ENCODE measurements around the gene TRABD2A. TPM values are rescaled to one million over a fixed set of nuclear protein-coding genes. Genes with fewer than 3 reads are reported as not detected.

Gene TRABD2A
- total RNA-seq, 1 experiment from 2014 or later = 4.2 TPM

GRCh38 chr2:84838434-84839145, 42.3 kb downstream of the TRABD2A start:
- no peaks in the 10 kb centered on the region for H3K27me3 ChIP-seq (ENCODE audit: control insufficient read depth, insufficient read depth, low read length)
- DNase-seq = no peak
- H3K4me3 ChIP-seq (ENCODE audit: insufficient read depth, low read depth, low read length) = no peak overlapping the region
- no peaks in the 10 kb centered on the region; the same call in 1 of the 2 replicates for H3K36me3 ChIP-seq (replicated peaks; ENCODE audit: control insufficient read depth, insufficient read depth, low read length)

DNA sequence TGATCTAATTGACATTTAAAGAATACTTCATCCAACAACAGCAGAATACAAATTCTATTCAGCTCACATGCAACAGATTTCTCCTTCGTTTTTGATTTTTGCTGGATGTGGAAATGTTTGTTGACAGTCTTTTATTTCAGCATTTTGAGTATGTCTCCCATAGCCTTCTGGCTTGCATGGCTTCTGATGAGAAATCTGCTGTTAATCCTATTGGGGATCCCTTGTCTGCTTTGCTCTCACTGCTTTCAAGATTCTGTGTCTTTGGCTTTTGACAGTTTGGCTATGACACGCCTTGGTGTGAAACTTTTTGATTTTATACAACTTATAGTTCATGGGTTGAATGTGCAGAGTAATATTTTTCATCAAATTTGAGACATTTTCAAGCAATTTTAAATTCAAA, 44.7 kb downstream of the TRABD2A start:
- Histone ChIP-seq H3K36me3 (replicated peaks; ENCODE audit: control insufficient read depth, insufficient read depth, low read length) (no peaks in the 10 kb centered on the region; the same call in 1 of the 2 replicates), H3K4me3 (ENCODE audit: insufficient read depth, low read depth, low read length) (no peak overlapping the region), H3K27me3 (ENCODE audit: control insufficient read depth, insufficient read depth, low read length) (no peaks in the 10 kb centered on the region)
- DNase-seq = no peak

GRCh38 chr2:84833481-84834150, 47.3 kb downstream of the TRABD2A start:
- Histone ChIP-seq H3K36me3 (replicated peaks; ENCODE audit: control insufficient read depth, insufficient read depth, low read length) (no peaks in the 10 kb centered on the region; the same call in 1 of the 2 replicates), H3K4me3 (ENCODE audit: insufficient read depth, low read depth, low read length) (no peak overlapping the region), H3K27me3 (ENCODE audit: control insufficient read depth, insufficient read depth, low read length) (no peaks in the 10 kb centered on the region)
- DNase-seq = no peak

- no peak for DNase-seq
- H3K4me3 ChIP-seq (ENCODE audit: insufficient read depth, low read depth, low read length) = no peak overlapping the region
- H3K36me3 ChIP-seq (replicated peaks; ENCODE audit: control insufficient read depth, insufficient read depth, low read length) = no peaks in the 10 kb centered on the region; the same call in 1 of the 2 replicates
- no peaks in the 10 kb centered on the region for H3K27me3 ChIP-seq (ENCODE audit: control insufficient read depth, insufficient read depth, low read length)
These were observed 48.0 kb downstream of the TRABD2A start for GRCh38 chr2:84832772-84833461.

GRCh38 chr2:84830758-84831500, 50.0 kb downstream of the TRABD2A start:
- no peaks in the 10 kb centered on the region for H3K27me3 ChIP-seq (ENCODE audit: control insufficient read depth, insufficient read depth, low read length)
- peak; percentile 54 for DNase-seq
- no peaks in the 10 kb centered on the region for H3K36me3 ChIP-seq (replicated peaks; ENCODE audit: control insufficient read depth, insufficient read depth, low read length)
- H3K4me3 ChIP-seq (ENCODE audit: insufficient read depth, low read depth, low read length) = no peak overlapping the region

GRCh38 chr2:84830095-84830494, 50.8 kb downstream of the TRABD2A start:
- Histone ChIP-seq H3K36me3 (replicated peaks; ENCODE audit: control insufficient read depth, insufficient read depth, low read length) (no peaks in the 10 kb centered on the region), H3K27me3 (ENCODE audit: control insufficient read depth, insufficient read depth, low read length) (no peaks in the 10 kb centered on the region), H3K4me3 (ENCODE audit: insufficient read depth, low read depth, low read length) (no peak overlapping the region)
- no peak for DNase-seq

DNA sequence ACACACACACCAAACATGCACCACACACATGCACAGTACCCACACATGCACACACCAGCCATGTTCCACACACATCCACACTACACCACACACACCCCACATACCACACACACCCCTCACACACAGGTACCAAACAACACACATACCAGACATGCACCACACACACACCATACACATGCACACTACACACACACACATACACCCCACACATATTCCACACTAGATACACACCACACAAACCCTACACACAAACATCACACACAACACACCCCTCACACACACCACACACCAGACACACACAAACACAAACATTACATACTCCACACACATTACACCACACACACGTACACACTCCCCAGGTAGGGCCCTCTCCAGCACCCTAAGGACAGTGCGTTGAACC, 51.2 kb downstream of the TRABD2A start:
- H3K27me3 ChIP-seq (ENCODE audit: control insufficient read depth, insufficient read depth, low read length) = no peaks in the 10 kb centered on the region
- no peak overlapping the region for H3K4me3 ChIP-seq (ENCODE audit: insufficient read depth, low read depth, low read length)
- DNase-seq = no peak
- H3K36me3 ChIP-seq (replicated peaks; ENCODE audit: control insufficient read depth, insufficient read depth, low read length) = no peaks in the 10 kb centered on the region

DNA sequence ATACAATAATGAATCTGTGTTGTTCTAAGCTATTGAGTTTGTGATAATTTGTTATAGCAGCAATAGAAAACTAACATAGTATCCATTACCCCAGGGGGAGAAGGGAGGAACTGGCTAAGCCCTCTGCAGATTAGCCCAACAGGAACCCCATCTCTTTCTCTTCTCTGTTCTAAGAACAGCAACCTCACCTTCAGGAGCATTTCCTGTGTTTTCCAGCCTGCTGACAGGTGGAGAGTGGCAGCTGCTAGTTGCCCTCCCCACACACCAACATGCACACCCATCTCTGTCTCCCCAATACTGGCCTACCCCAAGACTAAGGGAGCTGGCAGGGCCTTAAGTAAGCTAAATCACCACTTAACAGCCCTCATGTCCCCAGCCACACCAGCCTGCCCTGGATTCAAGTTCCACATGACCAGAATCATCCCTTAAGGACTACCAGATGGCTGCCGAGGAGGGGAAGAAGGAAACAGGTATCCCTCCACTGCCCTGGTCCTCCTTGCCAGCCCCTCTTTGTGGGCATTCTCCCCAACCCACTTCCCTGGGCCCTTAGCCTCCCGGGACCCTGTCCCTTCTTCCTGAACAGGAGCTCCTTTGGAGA, 52.8 kb downstream of the TRABD2A start:
- H3K27me3 ChIP-seq (ENCODE audit: control insufficient read depth, insufficient read depth, low read length) = no peaks in the 10 kb centered on the region

GRCh38 chr2:84823788-84824187, 57.1 kb downstream of the TRABD2A start:
- no peak for DNase-seq
- no peaks in the 10 kb centered on the region for H3K27me3 ChIP-seq (ENCODE audit: control insufficient read depth, insufficient read depth, low read length)
- no peaks in the 10 kb centered on the region for H3K36me3 ChIP-seq (replicated peaks; ENCODE audit: control insufficient read depth, insufficient read depth, low read length)
- no peak overlapping the region for H3K4me3 ChIP-seq (ENCODE audit: insufficient read depth, low read depth, low read length)

More for the DNA sequence above, 52.8 kb downstream of the TRABD2A start:
- H3K36me3 ChIP-seq (replicated peaks; ENCODE audit: control insufficient read depth, insufficient read depth, low read length) = no peaks in the 10 kb centered on the region
- no peak overlapping the region for H3K4me3 ChIP-seq (ENCODE audit: insufficient read depth, low read depth, low read length)
- DNase-seq = no peak

DNA sequence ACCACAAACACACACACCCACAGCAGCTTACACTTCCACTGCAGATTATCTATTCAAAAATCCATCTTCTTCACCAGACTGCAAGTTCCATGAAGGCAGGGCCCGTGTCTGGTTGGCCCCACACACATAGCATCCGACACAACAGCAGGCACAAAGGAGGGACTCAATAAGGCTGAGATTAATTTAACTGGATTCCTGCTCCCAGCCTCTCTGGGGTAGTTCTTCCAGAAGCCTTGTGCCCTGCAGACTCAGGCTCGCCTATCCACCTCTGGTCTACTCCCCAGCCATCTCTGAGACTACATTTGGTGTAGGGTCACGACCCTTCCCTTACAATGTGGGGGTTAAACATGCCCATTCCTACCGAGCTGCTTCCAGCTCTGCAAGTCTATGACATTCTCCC, 57.7 kb downstream of the TRABD2A start:
- H3K27me3 ChIP-seq (ENCODE audit: control insufficient read depth, insufficient read depth, low read length) = no peaks in the 10 kb centered on the region
- H3K4me3 ChIP-seq (ENCODE audit: insufficient read depth, low read depth, low read length) = no peak overlapping the region
- no peak for DNase-seq
- no peaks in the 10 kb centered on the region for H3K36me3 ChIP-seq (replicated peaks; ENCODE audit: control insufficient read depth, insufficient read depth, low read length)

GRCh38 chr2:84821806-84822205, 59.1 kb downstream of the TRABD2A start:
- H3K4me3 ChIP-seq (ENCODE audit: insufficient read depth, low read depth, low read length) = no peak overlapping the region
- DNase-seq = no peak
- no peaks in the 10 kb centered on the region for H3K27me3 ChIP-seq (ENCODE audit: control insufficient read depth, insufficient read depth, low read length)
- no peaks in the 10 kb centered on the region for H3K36me3 ChIP-seq (replicated peaks; ENCODE audit: control insufficient read depth, insufficient read depth, low read length)

GRCh38 chr2:84817239-84817655, 63.6 kb downstream of the TRABD2A start:
- H3K27me3 ChIP-seq (ENCODE audit: control insufficient read depth, insufficient read depth, low read length) = no peaks in the 10 kb centered on the region
- DNase-seq = no peak
- no peaks in the 10 kb centered on the region for H3K36me3 ChIP-seq (replicated peaks; ENCODE audit: control insufficient read depth, insufficient read depth, low read length)
- H3K4me3 ChIP-seq (ENCODE audit: insufficient read depth, low read depth, low read length) = no peak overlapping the region

DNA sequence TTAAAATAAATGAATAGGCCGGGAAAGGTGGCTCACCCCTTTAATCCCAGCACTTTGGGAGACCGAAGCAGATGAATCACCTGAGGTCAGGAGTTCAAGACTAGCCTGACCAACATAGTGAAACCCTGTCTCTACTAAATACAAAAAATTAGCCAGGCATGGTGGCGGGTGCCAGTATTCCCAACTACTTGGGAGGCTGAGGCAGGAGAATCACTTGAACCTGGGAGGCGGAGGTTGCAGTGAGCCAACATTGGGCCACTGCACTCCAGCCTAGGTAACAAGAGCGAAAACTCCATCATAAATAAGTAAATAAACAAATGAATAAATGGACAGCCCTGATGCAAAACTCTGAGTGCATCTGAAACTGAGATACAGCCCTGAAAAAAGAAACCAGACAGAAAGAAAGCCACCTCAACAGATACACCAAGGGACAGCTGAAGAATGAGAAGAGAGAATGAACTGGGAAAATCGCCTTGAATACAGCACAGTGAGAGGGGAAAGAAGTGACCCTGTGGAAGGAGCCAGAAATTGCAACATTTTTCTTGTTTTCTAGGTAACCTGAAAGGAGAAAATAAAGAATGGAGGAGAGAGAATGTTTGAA, 64.4 kb downstream of the TRABD2A start:
- Histone ChIP-seq H3K27me3 (ENCODE audit: control insufficient read depth, insufficient read depth, low read length) (no peaks in the 10 kb centered on the region), H3K4me3 (ENCODE audit: insufficient read depth, low read depth, low read length) (no peak overlapping the region), H3K36me3 (replicated peaks; ENCODE audit: control insufficient read depth, insufficient read depth, low read length) (no peaks in the 10 kb centered on the region)
- no peak for DNase-seq

DNA sequence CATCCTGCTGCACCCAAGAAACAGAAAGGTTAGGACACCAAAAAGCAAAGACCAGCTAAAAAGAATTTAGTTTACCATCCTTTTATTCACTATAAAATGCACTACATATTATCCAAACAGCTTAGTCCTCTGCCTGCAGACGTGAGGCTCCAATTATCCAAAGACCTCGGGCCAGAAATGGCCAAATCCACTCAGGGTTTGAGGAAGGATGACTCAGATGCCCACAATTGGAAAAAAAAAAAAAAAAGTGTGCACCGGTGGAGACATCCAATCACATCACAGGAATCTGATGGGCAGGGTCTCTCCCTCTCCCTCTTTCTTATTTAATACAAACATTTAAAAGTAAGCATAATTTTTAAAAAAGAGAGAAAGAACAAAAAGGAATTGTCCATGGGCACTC, 65.7 kb downstream of the TRABD2A start:
- no peak for DNase-seq
- Histone ChIP-seq H3K4me3 (ENCODE audit: insufficient read depth, low read depth, low read length) (no peak overlapping the region), H3K36me3 (replicated peaks; ENCODE audit: control insufficient read depth, insufficient read depth, low read length) (no peaks in the 10 kb centered on the region), H3K27me3 (ENCODE audit: control insufficient read depth, insufficient read depth, low read length) (no peaks in the 10 kb centered on the region)

All from H7 (cell line).